GM13977 (cell line): ENCODE measurements around the gene DNAH6.

Experiments used
- DNase-seq: peaks from one replicate; pipeline ENCODE4 v3.0.0; 2012; ENCODE audit warnings: low spot score
- in situ Hi-C: fragments of 300-500 bp; cut with MboI; formaldehyde crosslinking; loops from one replicate; pipeline ENCODE4 v1.12.0; 2022; ENCODE audit warnings: low sequenced_read_pairs, low pct_unique_long_range_greater_than_20kb, mixed read lengths, inconsistent platforms; ENCODE audit not compliant: unreplicated experiment
- TF ChIP-seq, protein P1 (sequence below): IDR thresholded peaks from 2 replicates; pipeline ENCODE4 v1.5.1; 2012; ENCODE audit warnings: mild to moderate bottlenecking, control low read depth; ENCODE audit not compliant: insufficient read depth; ENCODE audit errors: extremely low read depth, missing control alignments

The DNAH6 gene

DNA sequence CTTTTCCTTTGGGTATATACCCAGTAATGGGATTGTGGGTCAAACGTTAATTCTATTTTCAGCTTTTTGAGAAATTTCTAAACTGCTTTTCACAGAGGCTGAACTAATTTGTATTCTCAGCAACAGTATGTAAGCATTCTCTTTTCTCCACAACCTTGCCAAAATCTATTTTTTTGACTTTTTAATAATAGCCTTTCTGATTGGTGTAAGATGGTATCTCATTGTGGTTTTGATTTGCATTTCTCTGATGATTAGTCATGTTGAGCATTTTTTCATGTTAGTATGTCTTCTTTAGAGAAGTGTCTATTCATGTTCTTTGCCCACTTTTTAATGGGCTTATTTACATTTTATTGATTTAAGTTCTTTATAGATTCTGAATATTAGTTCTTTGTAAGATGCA is 219.1 kb downstream of the DNAH6 start:
- DNase-seq: no peak
- in situ Hi-C loops: no loop called here
- TF ChIP-seq, protein P1, sequence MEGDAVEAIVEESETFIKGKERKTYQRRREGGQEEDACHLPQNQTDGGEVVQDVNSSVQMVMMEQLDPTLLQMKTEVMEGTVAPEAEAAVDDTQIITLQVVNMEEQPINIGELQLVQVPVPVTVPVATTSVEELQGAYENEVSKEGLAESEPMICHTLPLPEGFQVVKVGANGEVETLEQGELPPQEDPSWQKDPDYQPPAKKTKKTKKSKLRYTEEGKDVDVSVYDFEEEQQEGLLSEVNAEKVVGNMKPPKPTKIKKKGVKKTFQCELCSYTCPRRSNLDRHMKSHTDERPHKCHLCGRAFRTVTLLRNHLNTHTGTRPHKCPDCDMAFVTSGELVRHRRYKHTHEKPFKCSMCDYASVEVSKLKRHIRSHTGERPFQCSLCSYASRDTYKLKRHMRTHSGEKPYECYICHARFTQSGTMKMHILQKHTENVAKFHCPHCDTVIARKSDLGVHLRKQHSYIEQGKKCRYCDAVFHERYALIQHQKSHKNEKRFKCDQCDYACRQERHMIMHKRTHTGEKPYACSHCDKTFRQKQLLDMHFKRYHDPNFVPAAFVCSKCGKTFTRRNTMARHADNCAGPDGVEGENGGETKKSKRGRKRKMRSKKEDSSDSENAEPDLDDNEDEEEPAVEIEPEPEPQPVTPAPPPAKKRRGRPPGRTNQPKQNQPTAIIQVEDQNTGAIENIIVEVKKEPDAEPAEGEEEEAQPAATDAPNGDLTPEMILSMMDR: no peak

DNA sequence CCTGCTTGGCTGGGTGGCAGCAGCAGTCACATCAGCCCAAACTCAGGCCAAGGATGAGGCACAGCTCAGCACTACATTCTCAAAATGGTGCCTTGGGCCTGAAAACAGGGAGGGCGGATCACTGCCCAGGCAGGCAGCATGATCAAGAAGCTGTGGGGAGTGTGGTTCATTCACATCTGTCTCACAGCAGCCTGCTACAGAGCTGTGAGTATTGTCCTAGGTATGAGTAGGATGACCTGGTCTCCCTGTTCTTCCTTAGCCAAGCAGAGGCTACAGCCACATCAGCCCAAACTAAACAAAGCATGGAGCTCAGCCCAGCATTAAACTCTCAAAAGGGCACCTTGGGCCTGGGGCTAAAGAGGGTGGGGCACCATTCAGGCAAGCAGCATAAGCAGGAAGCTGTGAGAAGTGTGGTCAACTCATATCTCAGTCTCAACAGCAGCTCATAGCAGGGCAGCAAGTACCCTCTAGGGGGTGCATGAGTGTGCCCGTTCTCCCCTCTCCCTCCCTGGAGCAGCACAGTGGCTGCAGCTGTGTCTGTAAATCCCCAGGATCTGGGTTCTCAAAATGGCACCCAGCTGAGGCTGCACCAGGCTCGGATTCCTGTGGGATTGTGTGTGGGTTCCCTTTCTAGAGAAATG is 225.0 kb downstream of the DNAH6 start:
- in situ Hi-C loops: no loop called here
- TF ChIP-seq, protein P1: peak; percentile 53
- peak; percentile 19 for DNase-seq

DNA sequence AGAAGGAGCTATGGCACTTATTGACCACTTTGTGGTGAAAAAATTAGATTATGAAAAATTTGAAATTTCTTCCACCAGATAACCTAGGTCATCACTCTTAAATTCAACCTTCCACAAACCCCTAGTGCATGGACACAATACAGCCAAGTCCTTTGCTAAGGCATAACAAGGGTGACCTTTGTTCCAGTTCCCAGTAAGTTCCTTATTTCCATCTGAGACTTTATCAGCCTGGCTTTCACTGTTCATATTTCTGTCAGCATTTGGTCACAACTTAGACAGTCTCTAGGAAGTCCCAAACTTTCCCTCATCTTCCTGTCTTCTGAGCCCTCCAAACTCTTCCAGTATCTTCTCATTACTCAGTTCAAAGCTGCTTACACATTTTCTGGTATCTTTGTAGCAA is 232.0 kb downstream of the DNAH6 start:
- DNase-seq: no peak
- TF ChIP-seq, protein P1: no peak
- in situ Hi-C loops: no loop called here

DNA sequence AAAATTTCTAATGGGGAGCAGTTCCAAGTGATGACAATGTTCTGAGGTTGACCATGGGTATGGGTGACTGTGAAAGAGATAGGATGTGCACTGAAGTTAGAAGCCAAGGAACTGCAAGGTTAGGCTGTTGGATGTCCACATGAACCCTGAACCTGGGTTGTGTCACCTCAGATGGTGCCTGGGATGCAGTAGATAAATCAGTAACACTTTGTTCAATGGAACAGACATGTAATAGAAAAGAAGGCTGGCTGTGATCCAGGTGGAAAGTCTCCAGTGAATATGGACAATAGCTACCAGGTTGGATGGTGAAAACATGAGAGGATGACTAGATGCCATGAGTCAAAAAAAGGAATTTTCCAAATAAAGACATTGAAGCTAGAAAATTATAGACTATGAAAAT is 233.1 kb downstream of the DNAH6 start:
- in situ Hi-C loops: no loop called here
- TF ChIP-seq, protein P1: no peak
- DNase-seq: no peak

GRCh38 chr2:84755096-84755495 is 238.8 kb downstream of the DNAH6 start:
- TF ChIP-seq, protein P1: no peak
- in situ Hi-C loops: no loop called here
- no peak for DNase-seq

- TF ChIP-seq, protein P1: no peak
- in situ Hi-C loops: no loop called here
- no peak for DNase-seq
Measured at GRCh38 chr2:84757648-84758047, 241.3 kb downstream of the DNAH6 start.
